Measurements from ENCODE around the gene TAF5L. TPM values are rescaled to one million over a fixed set of nuclear protein-coding genes. Genes with fewer than 3 reads are reported as not detected.

The TAF5L gene
- total RNA-seq, 2 donors from 2014 or later = 26.5 to 30.7 TPM

DNA sequence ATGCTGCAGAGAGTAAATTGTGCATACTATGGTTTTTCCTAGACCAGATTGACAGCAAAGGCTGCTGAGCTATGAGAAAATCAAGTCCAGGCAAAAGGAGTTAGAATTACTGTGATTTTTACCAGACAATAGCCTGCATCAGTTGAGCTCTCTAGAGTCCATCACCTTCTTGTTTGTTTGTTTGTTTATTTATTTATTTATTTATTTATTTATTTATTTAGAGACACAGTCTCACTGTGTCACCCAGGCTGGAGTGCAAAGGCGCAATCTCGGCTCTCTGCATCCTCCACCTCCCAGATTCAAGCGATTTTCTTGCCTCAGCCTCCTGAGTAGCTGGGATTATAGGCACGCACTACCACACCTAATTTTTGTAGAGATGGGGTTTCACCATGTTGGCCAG lies 43.2 kb downstream of the TAF5L start:
- H3K27ac Mint-ChIP-seq = no peak overlapping the region
- peaks cover 6 to 9% of the 10 kb centered on the region in 2 donors for H3K27me3 Mint-ChIP-seq
- no peaks in the 10 kb centered on the region for H3K4me1 Mint-ChIP-seq (ENCODE audit: low read depth in 2 of 2)
- no peaks in the 10 kb centered on the region for H3K36me3 Mint-ChIP-seq
- H3K9me3 Mint-ChIP-seq = no peaks in the 10 kb centered on the region
- DNase-seq (ENCODE audit: low spot score) (no peak), ATAC-seq (no peak)
- H3K4me3 Mint-ChIP-seq = no peak overlapping the region

- no peaks in the 10 kb centered on the region for H3K36me3 Mint-ChIP-seq
- H3K27ac Mint-ChIP-seq = no peak overlapping the region
- H3K4me3 Mint-ChIP-seq = no peak overlapping the region
- peaks cover 6 to 9% of the 10 kb centered on the region in 2 donors for H3K27me3 Mint-ChIP-seq
- ATAC-seq = no peak
- no peak for DNase-seq (ENCODE audit: low spot score)
- H3K9me3 Mint-ChIP-seq = no peaks in the 10 kb centered on the region
- no peaks in the 10 kb centered on the region for H3K4me1 Mint-ChIP-seq (ENCODE audit: low read depth in 2 of 2)
These were observed 43.8 kb downstream of the TAF5L start for GRCh38 chr1:229582011-229582694.

GRCh38 chr1:229581485-229581884 lies 44.4 kb downstream of the TAF5L start:
- DNase-seq (ENCODE audit: low spot score) (no peak), ATAC-seq (no peak)
- Mint-ChIP-seq H3K4me1 (ENCODE audit: low read depth in 2 of 2) (no peaks in the 10 kb centered on the region), H3K9me3 (no peaks in the 10 kb centered on the region), H3K36me3 (no peaks in the 10 kb centered on the region), H3K27ac (no peak overlapping the region), H3K4me3 (no peak overlapping the region), H3K27me3 (peaks cover 6 to 9% of the 10 kb centered on the region in 2 donors)

DNA sequence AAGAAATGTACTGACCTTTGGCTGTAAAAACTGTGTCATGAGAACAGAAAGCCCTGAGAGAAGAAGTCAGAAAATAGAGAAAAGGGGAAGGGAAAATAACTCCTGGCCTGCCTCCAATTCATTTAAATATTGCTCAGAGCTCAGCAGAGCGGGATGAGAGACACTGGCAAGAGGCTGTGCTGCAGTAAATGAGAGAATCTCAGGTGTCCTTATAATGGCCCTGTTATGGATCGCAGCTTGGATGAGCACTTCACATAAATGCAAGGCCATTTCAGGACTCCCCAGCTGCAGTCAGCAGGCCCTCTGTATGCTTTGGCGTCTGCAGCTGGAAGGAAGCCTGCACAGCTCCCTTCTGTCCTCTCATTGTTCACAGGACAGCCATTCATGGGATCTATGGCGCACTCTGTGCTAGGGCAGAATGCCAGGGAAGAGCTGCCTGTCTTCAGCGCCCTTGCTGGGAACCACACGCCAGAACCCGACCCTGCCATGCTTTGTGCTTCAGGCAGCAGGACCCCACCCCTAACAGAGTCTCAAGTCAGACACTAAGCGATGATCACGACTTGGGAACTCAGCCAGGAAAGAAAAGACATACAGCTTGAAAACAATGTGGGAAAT lies 46.8 kb downstream of the TAF5L start:
- H3K9me3 Mint-ChIP-seq = no peaks in the 10 kb centered on the region
- H3K4me3 Mint-ChIP-seq = no peak overlapping the region
- ATAC-seq = peak in 1 of 2 donors; percentile 9
- H3K27me3 Mint-ChIP-seq = peaks cover 6 to 9% of the 10 kb centered on the region in 2 donors
- no peaks in the 10 kb centered on the region for H3K36me3 Mint-ChIP-seq
- DNase-seq (ENCODE audit: low spot score) = no peak
- H3K27ac Mint-ChIP-seq = no peak overlapping the region
- H3K4me1 Mint-ChIP-seq (ENCODE audit: low read depth in 2 of 2) = no peaks in the 10 kb centered on the region

DNA sequence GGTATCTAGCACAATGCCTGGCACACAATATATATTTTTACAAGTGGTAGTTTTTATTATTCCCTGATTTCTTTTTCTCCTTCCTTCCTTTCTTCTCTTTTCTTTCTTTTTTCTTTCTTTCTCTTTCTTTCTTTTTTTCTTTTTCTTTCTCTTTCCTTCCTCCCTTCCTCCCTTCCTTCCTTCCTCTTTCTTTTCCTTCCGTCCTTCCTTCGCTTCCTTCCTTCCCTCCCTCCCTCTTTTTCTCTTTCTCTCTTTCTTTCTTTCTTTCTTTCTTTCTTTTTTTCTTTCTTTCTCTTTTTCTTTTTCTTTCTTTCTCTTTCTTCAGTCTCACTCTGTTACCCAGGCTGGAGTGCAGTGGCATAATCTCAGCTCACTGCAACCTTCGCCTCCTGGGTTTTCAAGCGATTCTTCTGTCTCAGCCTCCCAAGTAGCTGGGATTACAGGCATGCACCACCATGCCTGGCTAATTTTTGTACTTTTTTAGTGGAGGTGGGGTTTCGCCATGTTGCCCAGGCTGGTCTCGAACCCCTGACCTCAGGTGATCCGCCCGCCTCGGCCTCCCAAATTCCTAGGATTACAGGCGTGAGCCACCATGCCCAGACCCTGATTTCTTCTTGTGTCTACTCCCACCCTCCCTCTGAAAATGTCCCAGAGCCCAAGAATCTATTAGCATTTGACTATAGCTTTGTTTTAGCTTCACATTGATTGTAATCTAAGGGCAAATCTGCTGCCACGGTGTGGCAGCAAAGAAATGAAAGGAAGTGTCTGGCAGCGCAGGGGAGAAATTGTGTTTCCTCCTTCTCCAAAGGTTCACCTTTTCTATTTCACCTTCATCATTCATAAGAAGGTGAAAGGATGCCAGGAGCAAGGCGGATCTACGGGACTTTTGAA lies 47.5 kb downstream of the TAF5L start:
- Mint-ChIP-seq H3K27me3 (peaks cover 6 to 9% of the 10 kb centered on the region in 2 donors), H3K27ac (no peak overlapping the region)

DNA sequence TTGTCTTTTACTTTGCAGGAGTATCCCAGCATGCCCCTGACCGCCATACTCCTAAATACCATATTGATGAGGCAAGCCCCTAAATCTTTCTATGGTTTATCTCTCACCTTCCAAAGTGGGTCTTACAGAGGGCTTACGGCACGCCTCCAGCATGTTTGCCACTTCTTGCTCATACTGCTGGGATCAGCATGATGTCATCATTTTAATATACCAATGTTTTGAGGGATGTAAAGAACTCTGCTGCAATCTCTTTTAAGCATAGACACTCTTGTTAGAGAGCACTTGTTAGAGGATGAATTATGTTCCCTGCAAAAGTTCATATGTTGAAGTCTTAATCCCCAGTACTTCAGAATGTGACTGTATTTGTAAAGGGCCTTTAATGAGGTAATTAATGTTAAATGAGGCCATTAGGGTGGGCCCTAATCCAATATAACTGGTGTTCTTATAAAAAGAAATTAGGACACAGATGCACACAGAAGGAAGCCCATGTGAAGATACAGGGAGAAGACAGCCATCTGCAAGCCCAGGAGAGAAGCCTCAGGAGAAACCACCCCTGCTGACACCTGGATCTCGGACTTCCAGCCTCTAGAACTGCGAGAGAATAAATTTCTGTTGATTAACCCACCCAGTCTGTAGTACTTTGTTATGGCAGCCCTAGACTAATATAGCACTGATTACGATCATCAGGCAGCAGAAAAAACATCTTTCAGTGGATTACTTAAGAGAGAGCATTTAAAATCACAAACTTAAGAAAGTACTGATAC lies 51.1 kb downstream of the TAF5L start:
- Mint-ChIP-seq H3K27me3 (peaks cover 6 to 9% of the 10 kb centered on the region in 2 donors), H3K4me1 (ENCODE audit: low read depth in 2 of 2) (no peaks in the 10 kb centered on the region), H3K27ac (no peak overlapping the region), H3K4me3 (no peak overlapping the region), H3K9me3 (no peaks in the 10 kb centered on the region), H3K36me3 (no peaks in the 10 kb centered on the region)
- no peak for DNase-seq (ENCODE audit: low spot score)
- ATAC-seq = no peak

More for the DNA sequence above, 47.5 kb downstream of the TAF5L start:
- DNase-seq (ENCODE audit: low spot score) = no peak
- no peaks in the 10 kb centered on the region for H3K4me1 Mint-ChIP-seq (ENCODE audit: low read depth in 2 of 2)
- H3K4me3 Mint-ChIP-seq = no peak overlapping the region
- H3K36me3 Mint-ChIP-seq = no peaks in the 10 kb centered on the region
- no peaks in the 10 kb centered on the region for H3K9me3 Mint-ChIP-seq
- no peak for ATAC-seq

DNA sequence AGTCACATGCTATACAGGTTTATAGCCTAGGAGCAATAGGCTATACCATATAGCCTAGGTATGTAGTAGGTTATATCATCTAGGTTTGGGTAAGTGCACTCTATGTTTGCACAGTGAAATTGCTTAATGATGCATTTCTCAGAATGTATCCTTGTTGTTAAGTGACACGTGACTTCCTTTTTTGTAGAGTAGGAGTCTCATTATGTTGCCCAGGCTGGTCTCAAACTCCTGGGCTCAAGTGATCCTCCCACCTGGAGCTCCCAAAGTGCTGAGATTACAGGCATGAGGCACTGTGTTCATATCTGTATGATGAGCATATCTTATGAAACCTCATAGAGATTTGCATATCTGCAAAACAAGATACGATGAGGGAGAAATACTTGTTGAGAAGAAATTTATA lies 53.6 kb downstream of the TAF5L start:
- H3K4me3 Mint-ChIP-seq = no peak overlapping the region
- H3K36me3 Mint-ChIP-seq = no peaks in the 10 kb centered on the region
- H3K9me3 Mint-ChIP-seq = no peaks in the 10 kb centered on the region
- no peak for DNase-seq (ENCODE audit: low spot score)
- peaks cover 0 to 2% of the 10 kb centered on the region in 2 donors for H3K4me1 Mint-ChIP-seq (ENCODE audit: low read depth in 2 of 2)
- H3K27me3 Mint-ChIP-seq = peaks cover 0 to 2% of the 10 kb centered on the region in 2 donors
- H3K27ac Mint-ChIP-seq = no peak overlapping the region
- ATAC-seq = no peak

GRCh38 chr1:229570891-229571516 lies 54.9 kb downstream of the TAF5L start:
- no peaks in the 10 kb centered on the region for H3K9me3 Mint-ChIP-seq
- no peaks in the 10 kb centered on the region for H3K36me3 Mint-ChIP-seq
- peaks cover 0 to 2% of the 10 kb centered on the region in 2 donors for H3K4me1 Mint-ChIP-seq (ENCODE audit: low read depth in 2 of 2)
- H3K4me3 Mint-ChIP-seq = no peak overlapping the region
- ATAC-seq = no peak
- no peak overlapping the region for H3K27ac Mint-ChIP-seq
- H3K27me3 Mint-ChIP-seq = peaks cover 0 to 5% of the 10 kb centered on the region in 2 donors
- DNase-seq (ENCODE audit: low spot score) = no peak

DNA sequence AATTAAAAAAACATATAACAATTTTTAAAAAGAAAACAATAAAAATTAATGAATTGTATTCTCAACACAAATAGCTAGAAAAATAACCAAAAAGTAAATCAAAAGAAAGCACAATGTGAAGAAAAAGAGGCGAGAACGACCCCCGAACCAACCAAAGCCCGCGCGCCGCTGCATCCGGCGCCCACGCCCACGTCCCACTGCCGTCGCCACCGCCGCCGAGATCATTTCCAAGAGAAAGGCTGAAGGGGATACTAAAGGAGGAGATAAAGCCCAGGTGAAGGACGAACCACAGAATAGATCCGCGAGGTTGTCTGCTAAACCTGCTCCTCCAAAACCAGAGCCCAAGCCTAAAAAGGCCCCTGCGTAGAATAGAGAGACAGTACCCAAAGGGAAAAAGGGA lies 55.6 kb downstream of the TAF5L start:
- Mint-ChIP-seq H3K4me1 (ENCODE audit: low read depth in 2 of 2) (peaks cover 0 to 2% of the 10 kb centered on the region in 2 donors), H3K9me3 (no peaks in the 10 kb centered on the region), H3K4me3 (no peak overlapping the region), H3K36me3 (no peaks in the 10 kb centered on the region), H3K27me3 (peaks cover 0 to 5% of the 10 kb centered on the region in 2 donors), H3K27ac (no peak overlapping the region)
- DNase-seq (ENCODE audit: low spot score) (no peak), ATAC-seq (no peak)

DNA sequence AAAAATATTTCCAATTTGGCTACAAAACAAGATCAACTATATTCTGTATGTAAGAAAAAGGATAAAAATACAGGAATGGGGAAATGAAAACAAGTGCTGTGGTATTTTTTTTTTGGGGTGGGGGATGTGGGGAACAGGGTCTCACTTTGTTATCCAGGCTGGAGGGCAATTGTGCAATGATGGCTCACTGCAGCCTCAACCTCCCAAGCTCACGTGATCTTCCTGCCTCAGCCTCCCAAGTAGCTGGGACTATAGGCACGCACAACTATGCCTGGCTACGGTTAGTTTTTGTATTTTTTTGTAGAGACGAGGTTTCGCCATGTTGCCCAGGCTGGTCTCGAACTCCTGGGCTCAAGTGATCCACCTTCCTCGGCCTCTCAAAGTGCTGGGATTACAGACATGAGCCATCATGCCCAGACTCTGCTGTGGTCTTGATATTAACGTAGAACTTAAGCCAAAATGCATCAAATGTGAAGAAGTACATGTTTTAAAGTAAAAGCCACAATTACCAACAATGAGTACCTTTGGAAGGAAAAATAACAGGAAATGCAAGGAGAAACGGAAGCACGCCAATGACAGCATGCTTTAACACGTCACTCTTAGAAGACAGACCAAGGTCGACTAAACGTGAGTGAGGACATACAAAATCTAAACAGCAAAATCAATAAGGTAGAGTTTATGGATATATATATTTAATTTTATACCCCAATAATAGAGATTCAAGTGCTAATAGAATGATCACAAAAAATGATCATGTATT lies 58.6 kb downstream of the TAF5L start:
- DNase-seq (ENCODE audit: low spot score) (no peak), ATAC-seq (no peak)
- Mint-ChIP-seq H3K27ac (no peak overlapping the region), H3K4me1 (ENCODE audit: low read depth in 2 of 2) (peaks cover 0 to 2% of the 10 kb centered on the region in 2 donors), H3K9me3 (no peaks in the 10 kb centered on the region), H3K36me3 (no peaks in the 10 kb centered on the region), H3K27me3 (peaks cover 0 to 5% of the 10 kb centered on the region in 2 donors), H3K4me3 (no peak overlapping the region)

GRCh38 chr1:229563701-229564100 lies 62.2 kb downstream of the TAF5L start:
- Mint-ChIP-seq H3K36me3 (no peaks in the 10 kb centered on the region), H3K4me1 (ENCODE audit: low read depth in 2 of 2) (peaks cover 10 to 12% of the 10 kb centered on the region in 2 donors), H3K9me3 (no peaks in the 10 kb centered on the region), H3K27me3 (peaks cover 0 to 5% of the 10 kb centered on the region in 2 donors), H3K27ac (no peak overlapping the region), H3K4me3 (no peak overlapping the region)
- DNase-seq (ENCODE audit: low spot score) = no peak
- no peak for ATAC-seq

DNA sequence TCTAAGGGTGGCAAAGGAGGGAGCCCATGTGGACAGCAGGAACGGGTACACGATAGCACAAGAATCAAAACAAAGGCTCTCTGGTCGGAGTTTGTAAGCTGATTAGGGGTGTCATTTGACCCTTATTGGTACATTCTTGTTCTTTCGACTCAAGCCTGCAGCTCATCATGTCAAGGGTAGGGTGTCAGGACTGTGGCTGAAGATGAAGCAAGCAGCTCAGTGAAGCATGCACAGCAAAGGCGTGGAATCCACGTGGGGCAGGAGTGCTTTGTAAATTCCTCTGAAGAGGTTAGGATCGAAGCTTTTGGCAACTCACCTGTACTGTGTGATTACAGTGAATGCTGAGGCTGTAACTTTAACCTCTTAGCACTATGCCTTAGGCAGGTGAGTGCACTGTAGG lies 62.7 kb downstream of the TAF5L start:
- no peak overlapping the region for H3K4me3 Mint-ChIP-seq
- no peaks in the 10 kb centered on the region for H3K9me3 Mint-ChIP-seq
- ATAC-seq (no peak), DNase-seq (ENCODE audit: low spot score) (no peak)
- H3K27ac Mint-ChIP-seq = no peak overlapping the region
- peaks cover 10 to 12% of the 10 kb centered on the region in 2 donors for H3K4me1 Mint-ChIP-seq (ENCODE audit: low read depth in 2 of 2)
- peaks cover 0 to 5% of the 10 kb centered on the region in 2 donors for H3K27me3 Mint-ChIP-seq
- no peaks in the 10 kb centered on the region for H3K36me3 Mint-ChIP-seq
